K562 treated with DMSO at 1 percent for 48 hours (cell line): Measurements from ENCODE around the gene MKNK1. TPM values are rescaled to one million over a fixed set of nuclear protein-coding genes. Genes with fewer than 3 reads are reported as not detected.

Experiments used
- total RNA-seq: library from RNA; unstranded; fragments of 300-600 nt; gene quantifications from 2 replicates; pipeline ENCODE4 v1.2.3, GENCODE V29; 2022; ENCODE audit warnings: low replicate concordance; ENCODE audit errors: extremely low read depth

MKNK1 gene
- total RNA-seq: not detected in 2 replicates

DNA sequence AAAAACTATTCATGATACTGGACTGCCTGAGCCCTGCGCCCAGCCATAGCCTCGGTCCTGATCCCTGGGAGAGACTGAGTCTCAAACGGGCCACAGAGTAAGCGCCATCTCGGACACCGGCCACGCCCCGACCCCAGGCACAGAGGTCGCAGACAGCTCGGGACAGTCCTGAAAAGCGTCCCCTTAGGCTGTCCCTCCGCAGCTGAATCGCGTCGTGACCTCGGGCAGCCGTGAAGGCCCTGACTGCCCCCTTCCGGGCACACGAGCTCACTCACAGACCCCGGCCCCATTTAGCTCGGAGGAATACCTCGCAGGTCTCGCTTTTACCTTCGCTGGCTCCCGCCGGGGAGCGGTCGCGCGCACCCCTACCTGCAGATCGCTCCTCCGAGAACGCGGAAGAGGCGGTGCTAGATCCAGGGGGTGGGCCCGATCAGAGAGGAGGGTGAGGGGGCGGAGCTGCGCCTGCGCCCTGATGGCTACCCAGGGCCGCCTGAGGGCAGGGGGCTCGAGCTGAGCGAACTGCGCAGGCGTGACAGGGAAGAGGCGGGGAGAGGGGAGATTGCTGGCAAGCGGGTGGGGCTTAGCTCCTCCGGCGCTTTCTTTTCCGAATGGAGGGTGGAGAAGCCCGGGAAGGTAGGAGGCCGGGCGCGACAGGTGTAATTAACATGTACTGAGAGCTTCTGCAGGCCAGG lies at the start of gene MKNK1:
TSS of gene MKNK1 (minus strand) at position 411 of the 692 bp plus-strand sequence. CDS start 20,941 bp downstream, outside the sequence.

DNA sequence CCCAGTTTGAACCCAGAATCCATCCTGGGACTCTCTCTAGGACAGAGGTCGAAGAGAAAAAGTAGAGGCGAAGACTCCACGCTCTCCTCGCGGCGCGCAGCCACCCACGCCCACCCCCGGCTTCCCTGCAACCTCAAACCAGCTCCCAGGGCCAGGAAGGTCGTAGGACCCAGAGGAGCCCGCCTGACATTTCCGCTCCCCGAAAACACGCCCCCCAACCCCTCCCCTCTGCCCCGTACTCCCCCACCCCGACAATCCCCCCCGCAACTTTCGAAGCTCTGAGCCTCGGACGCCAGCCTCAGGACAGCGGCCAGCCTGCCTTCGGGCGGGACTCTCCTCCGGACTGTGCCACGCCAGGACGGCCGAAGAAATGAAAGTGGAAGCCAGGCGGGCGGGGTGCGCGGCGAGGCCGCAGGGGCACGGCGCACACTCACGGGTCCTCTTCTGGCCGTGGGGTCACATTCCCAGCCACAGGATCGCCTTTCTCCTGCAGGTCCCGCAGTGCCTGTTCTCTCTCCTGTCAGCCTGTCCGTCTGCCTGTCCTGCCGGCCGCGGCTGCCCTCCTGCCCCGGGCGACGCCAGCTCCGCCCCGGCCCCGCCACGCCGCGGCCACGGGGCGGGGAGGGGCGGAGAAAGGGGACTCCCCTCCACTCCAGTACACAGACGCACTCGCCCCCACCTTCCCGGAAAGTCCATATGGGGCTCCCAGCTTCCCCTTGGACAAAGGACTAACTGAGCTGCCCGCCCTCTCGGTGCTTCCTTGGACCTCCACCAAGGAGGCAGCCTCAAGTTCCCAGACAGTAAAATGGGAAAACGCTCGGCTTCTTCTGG lies 12.4 kb upstream of the MKNK1 start, which contains the start of gene MOB3C:
TSS of gene MOB3C (minus strand) at position 535 of the 831 bp plus-strand sequence. CDS start 3,490 bp downstream, outside the sequence.

DNA sequence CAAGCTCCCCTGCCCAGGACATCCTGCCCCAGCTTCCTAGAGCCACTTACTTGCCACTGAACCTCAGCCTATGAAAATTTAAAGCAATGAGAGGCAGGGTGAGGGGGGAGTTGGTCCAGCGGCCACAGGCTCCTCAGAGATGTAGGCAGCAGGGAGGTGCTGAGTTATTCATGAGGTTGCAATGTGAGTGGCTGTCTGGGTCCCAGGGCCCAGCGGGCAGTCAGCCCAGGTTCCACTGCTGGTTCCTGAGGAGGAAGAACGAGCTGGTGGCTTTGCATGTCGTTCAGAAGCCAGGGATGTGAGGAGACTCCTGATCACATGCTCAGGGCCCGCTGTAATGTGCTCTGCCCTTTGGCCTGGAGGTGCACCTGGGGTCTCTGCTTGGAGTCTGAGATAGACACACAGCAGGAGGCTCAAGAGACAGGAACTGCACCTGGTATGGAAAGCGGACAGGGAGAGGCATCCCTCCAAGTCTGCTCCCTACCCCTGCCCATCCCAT lies 52.4 kb downstream of the MKNK1 start, which contains the start of gene KNCN:
TSS of gene KNCN (minus strand) at position 51 of the 499 bp plus-strand sequence. CDS start 432 bp downstream, outside the sequence.

Other genes with a start within 250 kb of the MKNK1 start
- gene FAAH, start 210.0 kb downstream of the MKNK1 start, total RNA-seq: not detected in 2 replicates
- gene DMBX1, start 114.4 kb downstream of the MKNK1 start, total RNA-seq: not detected in 2 replicates
- not detected in 2 replicates for gene KNCN, start 52.6 kb downstream of the MKNK1 start, total RNA-seq
- not detected in 2 replicates for gene MOB3C, start 12.5 kb upstream of the MKNK1 start, total RNA-seq
- not detected in 2 replicates for gene ATPAF1, start 64.1 kb upstream of the MKNK1 start, total RNA-seq
- not detected in 2 replicates for gene TEX38, start 67.6 kb upstream of the MKNK1 start, total RNA-seq
- gene EFCAB14, start 114.8 kb upstream of the MKNK1 start, total RNA-seq: not detected in 2 replicates
- gene CYP4B1, start 194.8 kb upstream of the MKNK1 start, total RNA-seq: not detected in 2 replicates